Activated naive CD8-positive, alpha-beta T cell treated with anti-CD3 and anti-CD28 coated beads for 36 hours (primary cell): ENCODE measurements around the gene ZMYM5. TPM values are rescaled to one million over a fixed set of nuclear protein-coding genes. Genes with fewer than 3 reads are reported as not detected.
"Not testable (repeated sequence)": the region's sequence is repeated elsewhere in the genome, so short reads cannot be mapped to it uniquely, and the experiment has no call there.

Experiments
- DNase-seq: peaks from one replicate; pipeline ENCODE4 v3.0.0; 2021
- H3K27ac Mint-ChIP-seq: one replicate; pipeline ENCODE4 v1.8.0; 2022; ENCODE audit warnings: mild to moderate bottlenecking, moderate library complexity, mixed read lengths
- H3K27me3 Mint-ChIP-seq: one replicate; pipeline ENCODE4 v1.8.0; 2022; ENCODE audit warnings: mild to moderate bottlenecking, mixed read lengths
- H3K36me3 Mint-ChIP-seq: one replicate; pipeline ENCODE4 v1.8.0; 2021; ENCODE audit warnings: mild to moderate bottlenecking, mixed read lengths
- H3K4me1 Mint-ChIP-seq: one replicate; pipeline ENCODE4 v1.8.0; 2021; ENCODE audit warnings: mixed read lengths
- H3K4me3 Mint-ChIP-seq: one replicate; pipeline ENCODE4 v1.8.0; 2022; ENCODE audit warnings: mild to moderate bottlenecking, moderate library complexity, mixed read lengths
- H3K9me3 Mint-ChIP-seq: one replicate; pipeline ENCODE4 v1.8.0; 2022; ENCODE audit warnings: mixed read lengths
- total RNA-seq, 2 experiments: library from RNA; stranded (reverse); gene quantifications; one replicate each; pipeline ENCODE4 v1.2.3, GENCODE V29; 2021

The ZMYM5 gene
- total RNA-seq, 2 experiments from 2014 or later: 11.0 to 13.7 TPM

- Mint-ChIP-seq H3K4me1 (peaks cover 24% of the 10 kb centered on the region), H3K36me3 (peaks cover 63% of the 10 kb centered on the region)
- H3K27me3 Mint-ChIP-seq, H3K9me3 Mint-ChIP-seq, H3K4me3 Mint-ChIP-seq, H3K27ac Mint-ChIP-seq, DNase-seq: not testable (repeated sequence)
Measured at GRCh38 chr13:19857637-19858036, 5.8 kb downstream of the ZMYM5 start.

- Mint-ChIP-seq H3K4me3 (no peak overlapping the region), H3K36me3 (peaks cover 32% of the 10 kb centered on the region), H3K4me1 (peaks cover 11% of the 10 kb centered on the region), H3K9me3 (no peaks in the 10 kb centered on the region), H3K27ac (no peak overlapping the region), H3K27me3 (no peaks in the 10 kb centered on the region)
- no peak for DNase-seq
Measured at GRCh38 chr13:19852766-19853165, 10.7 kb downstream of the ZMYM5 start.

DNA sequence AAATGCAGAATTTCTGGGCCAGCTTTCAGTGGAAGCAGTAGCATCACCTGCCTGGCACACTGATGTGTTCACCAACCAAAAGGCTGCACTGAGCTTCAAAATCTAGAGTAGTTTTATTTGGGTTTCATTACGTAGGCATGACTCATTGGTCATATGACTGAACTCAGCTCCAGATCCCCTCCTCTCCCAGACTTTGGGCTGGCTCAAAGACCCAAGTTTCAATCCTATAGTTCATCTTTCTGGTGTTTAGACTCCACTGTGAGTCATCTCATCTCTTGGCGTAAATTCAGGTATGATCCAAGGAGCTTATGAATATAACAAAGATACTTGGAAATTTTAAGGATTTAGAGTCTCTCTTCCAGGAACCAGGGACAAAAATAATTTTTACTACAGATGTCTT lies 17.7 kb downstream of the ZMYM5 start:
- DNase-seq: peak; percentile 2
- H3K9me3 Mint-ChIP-seq: no peaks in the 10 kb centered on the region
- H3K4me1 Mint-ChIP-seq: peaks cover 16% of the 10 kb centered on the region
- H3K27me3 Mint-ChIP-seq: no peaks in the 10 kb centered on the region
- H3K36me3 Mint-ChIP-seq: peaks cover 4% of the 10 kb centered on the region
- no peak overlapping the region for H3K27ac Mint-ChIP-seq
- H3K4me3 Mint-ChIP-seq: no peak overlapping the region

- peaks cover 3% of the 10 kb centered on the region for H3K4me1 Mint-ChIP-seq
- H3K27me3 Mint-ChIP-seq: no peaks in the 10 kb centered on the region
- H3K4me3 Mint-ChIP-seq: no peak overlapping the region
- H3K27ac Mint-ChIP-seq: no peak overlapping the region
- DNase-seq: no peak
- H3K9me3 Mint-ChIP-seq: no peaks in the 10 kb centered on the region
- peaks cover 19% of the 10 kb centered on the region for H3K36me3 Mint-ChIP-seq
Measured at GRCh38 chr13:19838865-19839275, 24.6 kb downstream of the ZMYM5 start.

DNA sequence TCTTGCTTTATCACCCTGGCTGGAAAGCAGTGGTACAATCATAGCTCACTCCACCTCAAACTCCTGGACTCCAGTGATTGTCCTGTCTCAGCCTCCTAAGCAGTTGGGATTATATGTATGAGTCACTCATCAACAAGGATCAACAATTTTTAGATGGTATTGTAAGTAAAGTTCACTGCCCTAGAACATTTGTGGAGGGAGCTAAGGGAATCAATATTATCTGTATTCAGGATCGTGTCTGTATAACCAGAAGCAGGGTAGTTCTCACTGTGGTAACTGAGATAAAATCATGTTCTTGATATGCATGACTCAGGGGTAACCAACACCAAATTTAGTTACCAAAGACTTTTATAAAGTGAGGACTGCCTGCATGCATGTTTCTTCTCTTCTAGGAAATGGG lies 27.0 kb downstream of the ZMYM5 start:
- no peak for DNase-seq
- Mint-ChIP-seq H3K27ac (no peak overlapping the region), H3K9me3 (no peaks in the 10 kb centered on the region), H3K4me3 (no peak overlapping the region), H3K4me1 (peaks cover 3% of the 10 kb centered on the region), H3K36me3 (peaks cover 21% of the 10 kb centered on the region), H3K27me3 (no peaks in the 10 kb centered on the region)

- H3K4me1 Mint-ChIP-seq: no peaks in the 10 kb centered on the region
- H3K27ac Mint-ChIP-seq: no peak overlapping the region
- H3K36me3 Mint-ChIP-seq: peaks cover 21% of the 10 kb centered on the region
- DNase-seq: no peak
- H3K9me3 Mint-ChIP-seq: no peaks in the 10 kb centered on the region
- no peak overlapping the region for H3K4me3 Mint-ChIP-seq
- no peaks in the 10 kb centered on the region for H3K27me3 Mint-ChIP-seq
Measured at GRCh38 chr13:19834704-19835103, 28.7 kb downstream of the ZMYM5 start.

- H3K4me3 Mint-ChIP-seq: no peak overlapping the region
- peaks cover 32% of the 10 kb centered on the region for H3K36me3 Mint-ChIP-seq
- no peaks in the 10 kb centered on the region for H3K9me3 Mint-ChIP-seq
- no peaks in the 10 kb centered on the region for H3K4me1 Mint-ChIP-seq
- DNase-seq: no peak
- H3K27ac Mint-ChIP-seq: no peak overlapping the region
- no peaks in the 10 kb centered on the region for H3K27me3 Mint-ChIP-seq
Measured at GRCh38 chr13:19822673-19823072, 40.8 kb downstream of the ZMYM5 start.

DNA sequence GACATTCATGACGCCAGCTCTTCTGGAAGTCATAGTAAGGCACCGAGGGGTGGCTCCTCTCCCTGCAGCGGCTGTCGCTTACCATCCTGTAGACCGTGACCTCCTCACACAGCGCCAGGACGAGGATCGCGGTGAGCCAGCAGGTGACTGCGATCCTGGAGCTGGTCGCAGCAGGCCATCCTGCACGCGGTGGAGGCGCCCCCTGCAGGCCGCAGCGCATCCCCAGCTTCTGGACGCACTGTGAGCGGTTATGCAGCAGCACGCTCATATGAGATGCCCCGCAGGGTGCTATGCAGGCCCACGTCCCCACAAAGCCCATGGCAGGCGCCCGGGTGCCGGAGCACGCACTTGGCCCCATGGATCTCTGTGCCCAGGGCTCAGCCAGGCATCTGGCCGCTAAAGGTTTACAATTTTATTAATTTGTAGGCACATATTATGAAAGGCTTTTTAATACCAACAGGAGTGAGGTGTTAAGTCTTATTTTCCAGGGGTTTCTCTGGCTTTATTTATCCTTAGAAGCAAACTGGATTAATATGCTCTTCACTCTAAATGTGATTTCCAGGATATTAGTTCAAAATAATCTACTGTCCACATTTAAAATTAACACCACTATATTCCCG lies 45.1 kb downstream of the ZMYM5 start:
- no peaks in the 10 kb centered on the region for H3K9me3 Mint-ChIP-seq
- peaks cover 16% of the 10 kb centered on the region for H3K36me3 Mint-ChIP-seq
- peak; percentile 45 for DNase-seq

GRCh38 chr13:19817510-19818158 lies 45.8 kb downstream of the ZMYM5 start:
- Mint-ChIP-seq H3K4me3 (no peak overlapping the region), H3K27ac (no peak overlapping the region), H3K4me1 (no peaks in the 10 kb centered on the region), H3K36me3 (peaks cover 14% of the 10 kb centered on the region), H3K27me3 (no peaks in the 10 kb centered on the region), H3K9me3 (no peaks in the 10 kb centered on the region)
- DNase-seq: no peak

More for the DNA sequence above, 45.1 kb downstream of the ZMYM5 start:
- no peaks in the 10 kb centered on the region for H3K4me1 Mint-ChIP-seq
- H3K27me3 Mint-ChIP-seq: no peaks in the 10 kb centered on the region
- no peak overlapping the region for H3K4me3 Mint-ChIP-seq
- no peak overlapping the region for H3K27ac Mint-ChIP-seq

GRCh38 chr13:19817106-19817505 lies 46.3 kb downstream of the ZMYM5 start:
- DNase-seq: no peak
- H3K27ac Mint-ChIP-seq: no peak overlapping the region
- H3K9me3 Mint-ChIP-seq: no peaks in the 10 kb centered on the region
- H3K4me1 Mint-ChIP-seq: no peaks in the 10 kb centered on the region
- H3K4me3 Mint-ChIP-seq: no peak overlapping the region
- H3K36me3 Mint-ChIP-seq: peaks cover 14% of the 10 kb centered on the region
- H3K27me3 Mint-ChIP-seq: no peaks in the 10 kb centered on the region

DNA sequence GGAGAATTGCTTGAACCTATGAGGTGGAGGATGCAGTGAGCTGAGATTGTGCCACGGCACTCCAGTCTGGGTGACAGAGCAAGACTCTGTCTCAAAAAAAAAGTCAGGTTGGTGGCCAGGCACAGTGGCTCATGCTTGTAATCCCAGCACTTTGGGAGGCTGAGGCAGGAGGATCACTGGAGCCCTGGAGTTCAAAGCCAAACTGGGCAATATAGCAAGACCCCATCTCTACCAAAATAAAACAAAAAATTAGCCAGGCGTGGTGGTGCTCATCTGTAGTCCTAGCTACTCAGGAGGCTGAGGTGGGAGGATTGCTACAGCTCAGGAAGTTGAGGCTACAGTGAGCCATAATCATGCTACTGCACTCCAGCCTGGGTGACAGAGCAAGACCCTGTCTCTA lies 47.6 kb downstream of the ZMYM5 start:
- H3K4me1 Mint-ChIP-seq, DNase-seq, H3K9me3 Mint-ChIP-seq, H3K4me3 Mint-ChIP-seq, H3K27ac Mint-ChIP-seq, H3K27me3 Mint-ChIP-seq: not testable (repeated sequence)
- H3K36me3 Mint-ChIP-seq: peaks cover 14% of the 10 kb centered on the region

DNA sequence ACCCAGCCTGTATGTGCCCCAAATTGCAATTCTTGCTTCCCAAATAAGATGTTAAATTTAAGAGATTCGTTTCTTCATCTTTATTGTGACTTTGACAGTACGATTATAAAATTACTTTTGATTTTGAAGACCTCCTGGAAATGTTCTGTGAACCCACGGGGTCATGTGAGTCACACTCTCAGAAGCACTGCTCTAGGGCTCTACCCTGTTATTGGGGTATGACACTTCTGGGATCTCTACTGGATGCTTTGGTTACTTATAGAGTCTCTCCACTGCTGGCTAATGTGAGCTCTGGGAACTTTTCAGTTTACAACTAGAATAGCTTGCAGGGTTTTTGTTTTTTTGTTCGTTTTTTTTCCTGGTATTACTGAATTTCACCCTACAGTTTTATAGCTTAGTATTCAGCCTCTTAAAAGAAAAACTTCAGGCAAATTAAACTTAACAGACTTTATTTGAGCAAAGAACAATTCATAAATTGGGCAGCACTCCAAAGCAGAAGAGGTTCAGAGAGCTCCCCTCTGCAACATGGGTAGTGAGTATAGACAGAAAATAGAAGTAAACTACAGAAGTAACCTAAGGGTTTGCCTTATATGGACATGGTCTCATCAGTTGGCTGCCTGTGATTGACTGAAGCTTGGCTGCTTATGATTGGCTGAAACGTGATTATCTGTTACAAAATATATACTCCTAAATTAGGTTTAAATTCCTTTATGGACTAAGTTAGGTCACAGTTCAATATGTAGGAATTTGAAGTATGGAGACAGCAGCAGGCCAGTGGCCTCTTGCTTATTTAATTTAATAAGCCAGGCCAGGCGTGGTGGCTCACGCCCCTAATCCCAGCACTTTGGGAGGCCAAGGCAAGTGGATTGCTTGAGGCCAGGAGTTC lies 52.2 kb downstream of the ZMYM5 start:
- Mint-ChIP-seq H3K9me3 (no peaks in the 10 kb centered on the region), H3K4me1 (peaks cover 6% of the 10 kb centered on the region), H3K27ac (no peak overlapping the region), H3K27me3 (no peaks in the 10 kb centered on the region), H3K36me3 (no peaks in the 10 kb centered on the region), H3K4me3 (no peak overlapping the region)
- DNase-seq: no peak

DNA sequence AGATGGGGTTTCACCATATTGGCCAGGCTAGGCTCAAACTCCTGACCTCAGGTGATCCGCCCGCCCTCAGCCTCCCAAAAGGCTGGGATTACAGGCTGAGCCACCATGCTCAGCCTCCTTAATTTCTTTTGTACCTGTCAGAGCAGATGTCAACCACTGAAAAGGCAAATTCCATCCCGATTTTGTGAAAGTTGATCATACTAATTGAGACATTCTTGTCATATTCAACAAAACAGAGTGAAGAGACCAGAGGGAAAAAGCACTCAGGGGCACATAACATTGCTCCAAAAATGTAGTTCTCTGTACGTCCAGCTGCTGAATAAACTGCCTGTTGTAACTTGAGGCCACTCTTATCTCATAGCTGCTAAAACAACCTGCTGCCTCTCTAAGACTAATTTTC lies 53.3 kb downstream of the ZMYM5 start:
- Mint-ChIP-seq H3K4me3 (no peak overlapping the region), H3K27me3 (no peaks in the 10 kb centered on the region), H3K27ac (no peak overlapping the region), H3K36me3 (no peaks in the 10 kb centered on the region), H3K9me3 (no peaks in the 10 kb centered on the region), H3K4me1 (peaks cover 6% of the 10 kb centered on the region)
- DNase-seq: no peak

DNA sequence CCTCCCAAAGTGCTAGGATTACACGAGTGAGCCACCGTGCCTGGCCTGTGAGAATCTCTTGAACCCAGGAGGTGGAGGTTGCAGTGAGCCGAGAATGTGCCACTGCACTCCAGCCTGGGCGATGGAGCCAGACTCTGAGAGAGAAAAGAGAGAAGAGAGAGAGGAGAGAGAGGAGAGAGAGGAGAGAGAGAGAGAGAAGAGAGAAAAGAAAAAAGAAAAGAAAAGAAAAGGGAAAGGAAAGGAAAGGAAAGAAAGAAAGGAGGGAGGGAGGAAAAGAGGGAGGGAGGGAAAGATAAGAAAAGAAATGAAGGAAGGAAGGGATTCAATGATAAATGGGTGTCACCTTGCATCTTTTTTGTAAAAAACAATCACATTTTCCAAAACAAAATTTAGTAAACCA lies 57.7 kb downstream of the ZMYM5 start:
- Mint-ChIP-seq H3K36me3 (no peaks in the 10 kb centered on the region), H3K27ac (no peak overlapping the region), H3K4me3 (no peak overlapping the region), H3K27me3 (no peaks in the 10 kb centered on the region), H3K9me3 (no peaks in the 10 kb centered on the region), H3K4me1 (no peaks in the 10 kb centered on the region)
- no peak for DNase-seq

DNA sequence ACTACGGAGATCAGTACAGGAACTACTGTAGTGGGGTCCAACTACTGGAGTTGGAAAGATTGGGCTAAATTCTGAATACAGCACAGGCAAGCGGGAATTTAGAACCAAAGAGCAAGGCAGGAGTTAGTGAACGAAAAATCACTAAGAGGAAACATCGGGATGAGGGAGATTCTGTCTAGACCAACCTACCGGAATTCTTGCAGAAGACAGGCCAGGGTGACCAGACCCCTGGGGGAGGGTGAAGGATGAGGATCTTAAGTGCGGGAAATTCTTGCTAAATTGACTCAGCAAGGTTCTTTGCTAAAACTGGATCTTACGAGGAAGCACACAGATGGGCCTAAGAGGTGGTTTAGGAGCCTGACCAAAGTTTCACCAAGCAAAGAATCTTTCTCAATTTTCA lies 67.5 kb downstream of the ZMYM5 start:
- H3K27me3 Mint-ChIP-seq: no peaks in the 10 kb centered on the region
- no peak overlapping the region for H3K27ac Mint-ChIP-seq
- no peaks in the 10 kb centered on the region for H3K9me3 Mint-ChIP-seq
- H3K4me1 Mint-ChIP-seq: peaks cover 2% of the 10 kb centered on the region
- H3K36me3 Mint-ChIP-seq: peaks cover 2% of the 10 kb centered on the region
- DNase-seq: no peak
- no peak overlapping the region for H3K4me3 Mint-ChIP-seq
